Mucosa of rectum (tissue), 2 donors: ENCODE results near the gene MACIR.

Experiments used
- H3K27ac ChIP-seq, 2 donors: one replicate each; pipeline ENCODE4 v1.7.0; 2013; ENCODE audit warnings: inconsistent platforms in 2 of 2, low read depth in 2 of 2, low read length in 2 of 2
- H3K27me3 ChIP-seq, 2 donors: one replicate each; pipeline ENCODE4 v1.7.0; 2013; ENCODE audit warnings: low read length in 2 of 2; ENCODE audit not compliant: control insufficient read depth in 2 of 2, insufficient read depth in 2 of 2
- H3K36me3 ChIP-seq, 2 donors: one replicate each; pipeline ENCODE4 v1.7.0; 2013; ENCODE audit warnings: low read length in 2 of 2; ENCODE audit not compliant: control insufficient read depth in 2 of 2, insufficient read depth in 2 of 2
- H3K4me1 ChIP-seq, 2 donors: one replicate each; pipeline ENCODE4 v1.7.0; 2013; ENCODE audit warnings: low read length in 2 of 2, mild to moderate bottlenecking in 1 of 2; ENCODE audit not compliant: control insufficient read depth in 2 of 2, insufficient read depth in 2 of 2
- H3K4me3 ChIP-seq, 2 donors: one replicate each; pipeline ENCODE4 v1.7.0; 2013; ENCODE audit warnings: low read length in 2 of 2
- H3K9ac ChIP-seq, 2 donors: one replicate each; pipeline ENCODE4 v1.7.0; 2013; ENCODE audit warnings: low read length in 2 of 2, low read depth in 1 of 2, mild to moderate bottlenecking in 1 of 2
- H3K9me3 ChIP-seq, 2 donors: one replicate each; pipeline ENCODE4 v1.7.0; 2013; ENCODE audit warnings: low read length in 2 of 2; ENCODE audit not compliant: control insufficient read depth in 2 of 2
- donor health status: healthy.
- donor health status: Normal muscosa, but diverticular disease.

The MACIR gene

GRCh38 chr5:103298117-103298516, 39.6 kb downstream of the MACIR start:
- Histone ChIP-seq H3K36me3 (no peaks in the 10 kb centered on the region), H3K9ac (no peak overlapping the region), H3K27me3 (no peaks in the 10 kb centered on the region), H3K4me3 (no peak overlapping the region), H3K27ac (no peak overlapping the region), H3K4me1 (no peaks in the 10 kb centered on the region), H3K9me3 (no peaks in the 10 kb centered on the region)

GRCh38 chr5:103298607-103299188, 40.1 kb downstream of the MACIR start:
- H3K4me3 ChIP-seq = no peak overlapping the region
- no peaks in the 10 kb centered on the region for H3K27me3 ChIP-seq
- H3K27ac ChIP-seq = no peak overlapping the region
- H3K36me3 ChIP-seq = no peaks in the 10 kb centered on the region
- no peak overlapping the region for H3K9ac ChIP-seq
- H3K4me1 ChIP-seq = no peaks in the 10 kb centered on the region
- H3K9me3 ChIP-seq = no peaks in the 10 kb centered on the region

- no peak overlapping the region for H3K4me3 ChIP-seq
- peaks cover 0 to 2% of the 10 kb centered on the region in 2 donors for H3K4me1 ChIP-seq
- no peaks in the 10 kb centered on the region for H3K9me3 ChIP-seq
- H3K9ac ChIP-seq = no peak overlapping the region
- H3K27me3 ChIP-seq = no peaks in the 10 kb centered on the region
- H3K36me3 ChIP-seq = no peaks in the 10 kb centered on the region
- peak overlapping the region in 1 of 2 donors; percentile 66 for H3K27ac ChIP-seq
These were observed 47.2 kb downstream of the MACIR start for GRCh38 chr5:103305809-103306208.

- Histone ChIP-seq H3K36me3 (no peaks in the 10 kb centered on the region), H3K27ac (no peak overlapping the region), H3K9me3 (no peaks in the 10 kb centered on the region), H3K4me3 (no peak overlapping the region), H3K27me3 (no peaks in the 10 kb centered on the region), H3K4me1 (peaks cover 0 to 2% of the 10 kb centered on the region in 2 donors), H3K9ac (no peak overlapping the region)
These were observed 48.9 kb downstream of the MACIR start for GRCh38 chr5:103307470-103307869.

- Histone ChIP-seq H3K27ac (no peak overlapping the region), H3K9ac (no peak overlapping the region), H3K4me3 (no peak overlapping the region), H3K27me3 (no peaks in the 10 kb centered on the region), H3K36me3 (no peaks in the 10 kb centered on the region), H3K4me1 (peaks cover 0 to 2% of the 10 kb centered on the region in 2 donors), H3K9me3 (no peaks in the 10 kb centered on the region)
These were observed 50.2 kb downstream of the MACIR start for GRCh38 chr5:103308774-103309173.

DNA sequence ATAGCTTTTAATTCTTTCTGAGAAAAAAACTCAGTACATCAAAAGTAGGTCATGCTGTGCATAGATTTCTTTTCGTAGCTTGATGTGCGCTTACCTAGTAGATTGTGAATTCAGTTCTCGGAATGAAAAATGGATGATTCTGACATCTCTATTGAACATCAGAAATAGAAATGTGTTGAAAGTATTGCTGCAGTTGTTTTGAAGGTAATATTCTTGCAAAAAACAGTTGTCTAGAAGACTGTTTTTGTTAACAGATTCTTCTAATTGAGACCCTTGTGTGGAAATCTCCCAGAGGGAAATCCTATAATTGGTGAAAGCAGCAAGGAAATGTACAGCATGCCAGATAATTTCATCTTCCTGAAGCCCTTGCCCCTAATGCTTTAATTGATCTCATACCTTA, 54.5 kb downstream of the MACIR start:
- Histone ChIP-seq H3K9ac (no peak overlapping the region), H3K4me3 (no peak overlapping the region), H3K9me3 (no peaks in the 10 kb centered on the region), H3K4me1 (no peaks in the 10 kb centered on the region), H3K27ac (no peak overlapping the region), H3K27me3 (peaks cover 0 to 2% of the 10 kb centered on the region in 2 donors), H3K36me3 (no peaks in the 10 kb centered on the region)

GRCh38 chr5:103315455-103315854, 56.9 kb downstream of the MACIR start:
- Histone ChIP-seq H3K9ac (no peak overlapping the region), H3K4me1 (no peaks in the 10 kb centered on the region), H3K9me3 (no peaks in the 10 kb centered on the region), H3K27me3 (peaks cover 0 to 2% of the 10 kb centered on the region in 2 donors), H3K4me3 (no peak overlapping the region), H3K36me3 (no peaks in the 10 kb centered on the region), H3K27ac (no peak overlapping the region)

GRCh38 chr5:103327451-103327850, 68.9 kb downstream of the MACIR start:
- Histone ChIP-seq H3K36me3 (no peaks in the 10 kb centered on the region), H3K4me1 (no peaks in the 10 kb centered on the region), H3K9ac (no peak overlapping the region), H3K9me3 (no peaks in the 10 kb centered on the region), H3K27me3 (no peaks in the 10 kb centered on the region), H3K27ac (no peak overlapping the region), H3K4me3 (no peak overlapping the region)

GRCh38 chr5:103327893-103328292, 69.3 kb downstream of the MACIR start:
- H3K27ac ChIP-seq = no peak overlapping the region
- no peaks in the 10 kb centered on the region for H3K4me1 ChIP-seq
- H3K9me3 ChIP-seq = no peaks in the 10 kb centered on the region
- no peaks in the 10 kb centered on the region for H3K36me3 ChIP-seq
- no peak overlapping the region for H3K4me3 ChIP-seq
- no peak overlapping the region for H3K9ac ChIP-seq
- no peaks in the 10 kb centered on the region for H3K27me3 ChIP-seq
